Endothelial cell of umbilical vein (primary cell): ENCODE measurements around the gene SLC14A1.

ENCODE experiments used
- CTCF ChIP-seq, 2 donors: IDR thresholded peaks; 1 replicate in 1 of 2; 2 replicates in 1 of 2; pipeline ENCODE4 v1.5.1; 2011; ENCODE audit warnings: low read length in 2 of 2, mild to moderate bottlenecking in 2 of 2, moderate library complexity in 2 of 2, control low read depth in 1 of 2, inconsistent platforms in 1 of 2, low read depth in 1 of 2; ENCODE audit not compliant: insufficient read depth in 1 of 2; ENCODE audit errors: extremely low read depth in 1 of 2
- EZH2 ChIP-seq: IDR thresholded peaks from 2 replicates; pipeline ENCODE4 v1.6.1; 2012; ENCODE audit warnings: borderline replicate concordance, low read depth, mild to moderate bottlenecking, moderate library complexity, low read length, inconsistent platforms; ENCODE audit not compliant: severe bottlenecking
- POLR2A ChIP-seq: IDR thresholded peaks from 2 replicates; pipeline ENCODE4 v1.6.1; 2012; ENCODE audit warnings: low read depth, mild to moderate bottlenecking, control low read depth, low read length
- POLR2AphosphoS5 ChIP-seq: IDR thresholded peaks from 2 replicates; pipeline ENCODE4 v1.6.1; 2012; ENCODE audit warnings: low read depth, mild to moderate bottlenecking, control low read depth, low read length, moderate library complexity; ENCODE audit not compliant: insufficient read depth

GRCh38 chr18:45787346-45787745 is 63.4 kb downstream of the SLC14A1 start:
- TF ChIP-seq CTCF (IDR thresholded peaks at IDR 0.05; ENCODE audit: extremely low read depth in 1 of 2, insufficient read depth in 1 of 2, low read depth in 1 of 2, low read length in 2 of 2) (no peak), POLR2A (no peak), POLR2AphosphoS5 (no peak), EZH2 (no peak)
